IPS-NIHi7 (cell line): ENCODE measurements around the gene PDE6A.
"Not testable (repeated sequence)": the region's sequence is repeated elsewhere in the genome, so short reads cannot be mapped to it uniquely, and the experiment has no call there.

Experiments used
- DNase-seq: peaks from one replicate; pipeline ENCODE4 v3.0.0; 2012; ENCODE audit warnings: mixed read lengths; ENCODE audit errors: extremely low spot score

The PDE6A gene

GRCh38 chr5:149895416-149896345 is 48.9 kb downstream of the PDE6A start:
- DNase-seq = no peak

- no peak for DNase-seq
These were observed 50.4 kb downstream of the PDE6A start for GRCh38 chr5:149894237-149894636.

GRCh38 chr5:149893403-149893931 is 51.1 kb downstream of the PDE6A start:
- no peak for DNase-seq

GRCh38 chr5:149892594-149892993 is 52.0 kb downstream of the PDE6A start:
- no peak for DNase-seq

GRCh38 chr5:149888280-149888679 is 56.3 kb downstream of the PDE6A start:
- DNase-seq = no peak

- no peak for DNase-seq
These were observed 56.9 kb downstream of the PDE6A start for GRCh38 chr5:149887622-149888183.

- DNase-seq = no peak
These were observed 57.7 kb downstream of the PDE6A start for GRCh38 chr5:149886692-149887470.

GRCh38 chr5:149886060-149886459 is 58.5 kb downstream of the PDE6A start:
- DNase-seq = no peak

- no peak for DNase-seq
These were observed 59.1 kb downstream of the PDE6A start for GRCh38 chr5:149885513-149885912.

- DNase-seq = no peak
These were observed 61.0 kb downstream of the PDE6A start for GRCh38 chr5:149883550-149883949.

GRCh38 chr5:149882633-149883032 is 62.0 kb downstream of the PDE6A start:
- not testable (repeated sequence) for DNase-seq

GRCh38 chr5:149881874-149882273 is 62.7 kb downstream of the PDE6A start:
- no peak for DNase-seq

- no peak for DNase-seq
These were observed 63.4 kb downstream of the PDE6A start for GRCh38 chr5:149881069-149881622.

- not testable (repeated sequence) for DNase-seq
These were observed 65.0 kb downstream of the PDE6A start for GRCh38 chr5:149879593-149879992.

- DNase-seq = no peak
These were observed 66.2 kb downstream of the PDE6A start for GRCh38 chr5:149878371-149878770.

GRCh38 chr5:149873896-149874295 is 70.7 kb downstream of the PDE6A start:
- DNase-seq = no peak

- DNase-seq = no peak
These were observed 72.1 kb downstream of the PDE6A start for GRCh38 chr5:149872351-149873040.

GRCh38 chr5:149871471-149871870 is 73.1 kb downstream of the PDE6A start:
- DNase-seq = no peak

GRCh38 chr5:149870697-149871096 is 73.9 kb downstream of the PDE6A start:
- no peak for DNase-seq

- no peak for DNase-seq
These were observed 74.4 kb downstream of the PDE6A start for GRCh38 chr5:149870232-149870631.

- DNase-seq = peak; percentile 38
These were observed 75.2 kb downstream of the PDE6A start for GRCh38 chr5:149869411-149869821.
